Hepatocyte (in vitro differentiated cells): ENCODE data around the gene HTR3D.

Source experiments
- EZH2 ChIP-seq: fragments of 200-600 bp; sonication (generic); IDR thresholded peaks from 2 replicates; pipeline ENCODE4 v1.6.1; 2016; ENCODE audit warnings: antibody characterized with exemption, mild to moderate bottlenecking, borderline replicate concordance
- EZH2phosphoT487 ChIP-seq: fragments of 200-600 bp; sonication (generic); IDR thresholded peaks from one replicate; pipeline ENCODE4 v1.6.1; 2018; ENCODE audit warnings: antibody characterized with exemption, mild to moderate bottlenecking, low read depth, moderate library complexity; ENCODE audit not compliant: unreplicated experiment, severe bottlenecking
- TF ChIP-seq, protein P1 (sequence below): fragments of 200-600 bp; sonication (generic); IDR thresholded peaks from 2 replicates; pipeline ENCODE4 v1.5.1; 2016; ENCODE audit warnings: antibody characterized with exemption, mild to moderate bottlenecking; ENCODE audit not compliant: poor library complexity

DNA sequence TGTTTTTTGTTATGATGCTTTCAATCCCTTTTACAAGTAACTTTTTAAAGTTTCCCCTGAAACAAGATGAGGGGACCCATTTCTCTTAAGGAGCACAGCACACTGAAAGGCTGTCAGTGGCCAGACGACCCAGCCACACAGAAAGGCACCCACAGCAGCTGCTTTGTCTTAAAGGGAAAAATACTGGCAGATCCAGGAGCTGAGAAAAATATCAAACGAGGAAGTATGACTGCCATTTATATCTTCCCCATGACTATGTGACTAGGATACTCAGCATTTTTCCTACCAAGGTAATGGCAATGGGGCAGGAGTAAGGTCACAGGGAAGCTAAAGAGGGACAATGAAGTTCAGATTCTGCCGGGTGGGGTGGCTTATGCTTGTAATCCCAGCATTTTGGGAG, 29.8 kb upstream of the HTR3D start:
- TF ChIP-seq, protein P1, sequence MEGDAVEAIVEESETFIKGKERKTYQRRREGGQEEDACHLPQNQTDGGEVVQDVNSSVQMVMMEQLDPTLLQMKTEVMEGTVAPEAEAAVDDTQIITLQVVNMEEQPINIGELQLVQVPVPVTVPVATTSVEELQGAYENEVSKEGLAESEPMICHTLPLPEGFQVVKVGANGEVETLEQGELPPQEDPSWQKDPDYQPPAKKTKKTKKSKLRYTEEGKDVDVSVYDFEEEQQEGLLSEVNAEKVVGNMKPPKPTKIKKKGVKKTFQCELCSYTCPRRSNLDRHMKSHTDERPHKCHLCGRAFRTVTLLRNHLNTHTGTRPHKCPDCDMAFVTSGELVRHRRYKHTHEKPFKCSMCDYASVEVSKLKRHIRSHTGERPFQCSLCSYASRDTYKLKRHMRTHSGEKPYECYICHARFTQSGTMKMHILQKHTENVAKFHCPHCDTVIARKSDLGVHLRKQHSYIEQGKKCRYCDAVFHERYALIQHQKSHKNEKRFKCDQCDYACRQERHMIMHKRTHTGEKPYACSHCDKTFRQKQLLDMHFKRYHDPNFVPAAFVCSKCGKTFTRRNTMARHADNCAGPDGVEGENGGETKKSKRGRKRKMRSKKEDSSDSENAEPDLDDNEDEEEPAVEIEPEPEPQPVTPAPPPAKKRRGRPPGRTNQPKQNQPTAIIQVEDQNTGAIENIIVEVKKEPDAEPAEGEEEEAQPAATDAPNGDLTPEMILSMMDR: no peak
- no peak for TF ChIP-seq EZH2
- TF ChIP-seq EZH2phosphoT487: no peak
